HCT116 (cell line): ENCODE measurements around the gene TMEM130. TPM values are rescaled to one million over a fixed set of nuclear protein-coding genes. Genes with fewer than 3 reads are reported as not detected.
A peak's percentile ranks its signal among the peaks of the same experiment; 100 is the strongest.
"Not testable (repeated sequence)": the region's sequence is repeated elsewhere in the genome, so short reads cannot be mapped to it uniquely, and the experiment has no call there.

Source experiments
- ATAC-seq: fragments of 200-7000 bp; cut with Tn5 transposase; 2 replicates; pipeline ENCODE4 v1.9.1; 2020; ENCODE audit warnings: mild to moderate bottlenecking, moderate library complexity
- BruUV-seq: library from RNA; stranded (reverse); fragments of 400-500 nt; replicated peaks from 2 replicates; lab custom pipeline; 2021; lab: Mats Ljungman, UMichigan
- CTCF ChIA-PET: fragments of 300-600 bp; sonication (Branson Sonifier 250); formaldehyde crosslinking; loops from one replicate; lab custom pipeline; 2021; ENCODE audit warnings: antibody characterized with exemption; lab: Charles Lee
- POLR2A ChIA-PET: fragments of 300-600, 350-600 bp; sonication (Branson Sonifier 250); formaldehyde crosslinking; loops from one replicate; lab custom pipeline; 2021; ENCODE audit warnings: antibody characterized with exemption; lab: Charles Lee
- RAD21 ChIA-PET, 2 experiments: fragments of 300-600 bp; sonication (Branson Sonifier 250); formaldehyde crosslinking; loops; one replicate each; lab custom pipeline; 2023; ENCODE audit warnings: low total read pairs in 2 of 2; ENCODE audit not compliant: uncharacterized antibody in 2 of 2, unreplicated experiment in 2 of 2, low non-redundant PET in 1 of 2; lab: Charles Lee
- DNase-seq: peaks from one replicate; pipeline ENCODE4 v3.0.0-alpha.2; 2010; ENCODE audit warnings: low read depth, low spot score
- H2AFZ ChIP-seq: fragments of 200-600 bp; shearing (Covaris generic), sonication (generic); 2 replicates; pipeline ENCODE4 v1.6.1; 2017; ENCODE audit warnings: low read depth, mixed run types, mixed read lengths, antibody characterized with exemption, low read length; ENCODE audit not compliant: poor library complexity, severe bottlenecking
- H3K27ac ChIP-seq: 2 replicates; pipeline ENCODE4 v1.5.1; 2012; ENCODE audit warnings: low read depth, low read length
- H3K27me3 ChIP-seq: fragments of 200-600 bp; sonication (generic); 2 replicates; pipeline ENCODE4 v1.6.1; 2016; ENCODE audit warnings: mixed run types, low read length, mixed read lengths; ENCODE audit not compliant: insufficient read depth
- H3K36me3 ChIP-seq, 2 experiments: fragments of 200-500 bp in 1 of 2; fragments of 200-600 bp in 1 of 2; sonication (Bioruptor generic) in 1 of 2; sonication (generic) in 1 of 2; 2 replicates each; pipeline versions ENCODE4 v1.5.1 to v1.6.1; 2014 to 2016; ENCODE audit warnings: low read length in 2 of 2, inconsistent platforms in 1 of 2, mixed read lengths in 1 of 2, mixed run types in 1 of 2; ENCODE audit not compliant: insufficient read depth in 2 of 2, control insufficient read depth in 1 of 2
- H3K4me1 ChIP-seq, 2 experiments: fragments of 200-600 bp in 1 of 2; sonication (generic) in 1 of 2; 2 replicates each; pipeline versions ENCODE4 v1.5.1 to v1.6.1; 2012 to 2017; ENCODE audit warnings: low read length in 2 of 2, inconsistent platforms in 1 of 2, mild to moderate bottlenecking in 1 of 2, mixed read lengths in 1 of 2, mixed run types in 1 of 2, moderate library complexity in 1 of 2; ENCODE audit not compliant: insufficient read depth in 2 of 2, control insufficient read depth in 1 of 2
- H3K4me2 ChIP-seq: fragments of 200-600 bp; sonication (generic); 2 replicates; pipeline ENCODE4 v1.6.1; 2017; ENCODE audit warnings: mixed run types, low read length, mixed read lengths
- H3K4me3 ChIP-seq, 2 experiments: fragments of 200-600 bp in 1 of 2; sonication (generic) in 1 of 2; replicated peaks in 1 of 2; 2 replicates each; pipeline ENCODE4 v1.5.1; 2011 to 2016; ENCODE audit warnings: low read length in 2 of 2, control low read depth in 1 of 2, low read depth in 1 of 2, mild to moderate bottlenecking in 1 of 2, mixed read lengths in 1 of 2, mixed run types in 1 of 2
- H3K79me2 ChIP-seq: fragments of 200-600 bp; sonication (generic); 2 replicates; pipeline ENCODE4 v1.6.1; 2017; ENCODE audit warnings: mild to moderate bottlenecking, mixed run types, low read length, moderate library complexity, mixed read lengths; ENCODE audit not compliant: insufficient read depth
- H3K9ac ChIP-seq: fragments of 200-600 bp; sonication (generic); 2 replicates; pipeline ENCODE4 v1.6.1; 2016; ENCODE audit warnings: low read length, mixed read lengths
- H3K9me2 ChIP-seq: fragments of 200-600 bp; sonication (generic), shearing (Covaris generic); 2 replicates; pipeline ENCODE4 v1.6.1; 2017; ENCODE audit warnings: mixed run types, mild to moderate bottlenecking, moderate library complexity; ENCODE audit not compliant: insufficient read depth
- H3K9me3 ChIP-seq, 2 experiments: fragments of 200-500 bp in 1 of 2; fragments of 200-600 bp in 1 of 2; sonication (Bioruptor generic) in 1 of 2; sonication (generic) in 1 of 2; 2 replicates each; pipeline ENCODE4 v1.6.1; 2014 to 2017; ENCODE audit warnings: low read length in 2 of 2, mixed read lengths in 2 of 2, inconsistent platforms in 1 of 2, low read depth in 1 of 2, mild to moderate bottlenecking in 1 of 2, mixed run types in 1 of 2, moderate library complexity in 1 of 2; ENCODE audit not compliant: control insufficient read depth in 1 of 2, insufficient read depth in 1 of 2
- H4K20me1 ChIP-seq: fragments of 200-600 bp; sonication (generic), shearing (Covaris generic); 2 replicates; pipeline ENCODE4 v1.6.1; 2017; ENCODE audit warnings: mixed run types, mild to moderate bottlenecking, moderate library complexity; ENCODE audit not compliant: insufficient read depth
- EGR1 ChIP-seq: IDR thresholded peaks from 2 replicates; pipeline ENCODE4 v1.6.1; 2012; ENCODE audit warnings: low read depth
- ELF1 ChIP-seq: IDR thresholded peaks from 2 replicates; pipeline ENCODE4 v1.6.1; 2012; ENCODE audit warnings: low read depth, borderline replicate concordance
- EZH2phosphoT487 ChIP-seq: fragments of 200-600 bp; IDR thresholded peaks from 2 replicates; pipeline ENCODE4 v1.6.1; 2018; ENCODE audit warnings: antibody characterized with exemption, borderline replicate concordance
- JUND ChIP-seq: IDR thresholded peaks from 2 replicates; pipeline ENCODE4 v1.6.1; 2012
- POLR2A ChIP-seq: IDR thresholded peaks from 2 replicates; pipeline ENCODE4 v1.7.0; 2011; ENCODE audit warnings: borderline replicate concordance; ENCODE audit not compliant: insufficient read depth, insufficient read length; ENCODE audit errors: extremely low read depth
- POLR2AphosphoS5 ChIP-seq: IDR thresholded peaks from 2 replicates; pipeline ENCODE4 v1.6.1; 2011; ENCODE audit warnings: mild to moderate bottlenecking, low read depth, low read length, moderate library complexity
- TCF7L2 ChIP-seq: IDR thresholded peaks from 2 replicates; pipeline ENCODE4 v1.7.0; 2011; ENCODE audit warnings: borderline replicate concordance, inconsistent platforms; ENCODE audit not compliant: insufficient read depth, insufficient read length; ENCODE audit errors: extremely low read depth
- YY1 ChIP-seq: IDR thresholded peaks from 2 replicates; pipeline ENCODE4 v1.6.1; 2011; ENCODE audit warnings: low read length, low read depth, moderate library complexity, mild to moderate bottlenecking; ENCODE audit not compliant: insufficient replicate concordance; ENCODE audit errors: extremely low read depth
- intact Hi-C: fragments of 100-400 bp; cut with micrococcal nuclease; formaldehyde crosslinking; loops from 2 replicates; pipeline ENCODE4 v1.10.0; 2022
- total RNA-seq: library from RNA; stranded (reverse); gene quantifications from one replicate; pipeline ENCODE4 v1.2.1, GENCODE V29; 2021; ENCODE audit not compliant: unreplicated experiment
- TF ChIP-seq, protein P1 (sequence below): IDR thresholded peaks from 2 replicates; pipeline ENCODE4 v1.6.1; 2012; ENCODE audit warnings: low read depth
- TF ChIP-seq, protein P2 (sequence below): IDR thresholded peaks from 2 replicates; pipeline ENCODE4 v1.6.1; 2012
- TF ChIP-seq, protein P3 (sequence below): IDR thresholded peaks from 2 replicates; pipeline ENCODE4 v1.6.1; 2012
- TF ChIP-seq, protein P4 (sequence below), 3 experiments: fragments of 200-600 bp in 1 of 3; sonication (generic) in 1 of 3; IDR thresholded peaks in 2 of 3; conservative IDR thresholded peaks in 1 of 3; 2 replicates each; pipeline ENCODE4 v1.5.1; 2012 to 2017; ENCODE audit warnings: low read depth in 2 of 3, low read length in 2 of 3, antibody characterized with exemption in 1 of 3, borderline replicate concordance in 1 of 3, control low read depth in 1 of 3, mild to moderate bottlenecking in 1 of 3, mixed read lengths in 1 of 3, mixed run types in 1 of 3, moderate library complexity in 1 of 3; ENCODE audit not compliant: insufficient read depth in 1 of 3

TMEM130 gene
- total RNA-seq, 1 experiment from 2014 or later, result not detected

DNA sequence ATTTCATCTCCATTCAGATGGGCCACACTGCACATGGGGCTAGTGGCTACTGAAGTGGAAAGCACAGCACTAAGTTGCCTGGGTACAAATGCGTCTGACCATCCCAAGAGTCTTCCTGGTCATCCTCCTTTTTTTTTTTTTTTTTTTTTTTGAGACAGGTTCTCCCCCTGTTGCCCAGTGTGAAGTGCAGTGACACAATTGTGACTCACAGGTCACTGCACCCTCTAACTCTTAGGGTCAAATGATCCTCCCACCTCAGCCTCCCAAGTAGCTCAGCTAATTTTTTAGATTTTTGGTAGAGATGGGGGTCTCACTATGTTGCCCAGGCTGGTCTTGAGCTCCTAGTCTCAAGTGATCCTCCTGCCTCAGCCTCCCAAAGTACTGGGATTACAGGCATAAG, 5.1 kb upstream of the TMEM130 start:
- Histone ChIP-seq H3K27ac (no peak overlapping the region), H3K27me3 (no peaks in the 10 kb centered on the region), H3K4me3 (no peak overlapping the region), H3K9ac (no peak overlapping the region), H2AFZ (no peak overlapping the region), H3K9me3 (no peaks in the 10 kb centered on the region), H3K4me1 (peaks cover 23 to 50% of the 10 kb centered on the region in 2 experiments)
- RAD21 ChIA-PET, result no interaction called here
- DNase-seq, result no peak
- intact Hi-C loops, result no loop called here
- TF ChIP-seq, protein P1, sequence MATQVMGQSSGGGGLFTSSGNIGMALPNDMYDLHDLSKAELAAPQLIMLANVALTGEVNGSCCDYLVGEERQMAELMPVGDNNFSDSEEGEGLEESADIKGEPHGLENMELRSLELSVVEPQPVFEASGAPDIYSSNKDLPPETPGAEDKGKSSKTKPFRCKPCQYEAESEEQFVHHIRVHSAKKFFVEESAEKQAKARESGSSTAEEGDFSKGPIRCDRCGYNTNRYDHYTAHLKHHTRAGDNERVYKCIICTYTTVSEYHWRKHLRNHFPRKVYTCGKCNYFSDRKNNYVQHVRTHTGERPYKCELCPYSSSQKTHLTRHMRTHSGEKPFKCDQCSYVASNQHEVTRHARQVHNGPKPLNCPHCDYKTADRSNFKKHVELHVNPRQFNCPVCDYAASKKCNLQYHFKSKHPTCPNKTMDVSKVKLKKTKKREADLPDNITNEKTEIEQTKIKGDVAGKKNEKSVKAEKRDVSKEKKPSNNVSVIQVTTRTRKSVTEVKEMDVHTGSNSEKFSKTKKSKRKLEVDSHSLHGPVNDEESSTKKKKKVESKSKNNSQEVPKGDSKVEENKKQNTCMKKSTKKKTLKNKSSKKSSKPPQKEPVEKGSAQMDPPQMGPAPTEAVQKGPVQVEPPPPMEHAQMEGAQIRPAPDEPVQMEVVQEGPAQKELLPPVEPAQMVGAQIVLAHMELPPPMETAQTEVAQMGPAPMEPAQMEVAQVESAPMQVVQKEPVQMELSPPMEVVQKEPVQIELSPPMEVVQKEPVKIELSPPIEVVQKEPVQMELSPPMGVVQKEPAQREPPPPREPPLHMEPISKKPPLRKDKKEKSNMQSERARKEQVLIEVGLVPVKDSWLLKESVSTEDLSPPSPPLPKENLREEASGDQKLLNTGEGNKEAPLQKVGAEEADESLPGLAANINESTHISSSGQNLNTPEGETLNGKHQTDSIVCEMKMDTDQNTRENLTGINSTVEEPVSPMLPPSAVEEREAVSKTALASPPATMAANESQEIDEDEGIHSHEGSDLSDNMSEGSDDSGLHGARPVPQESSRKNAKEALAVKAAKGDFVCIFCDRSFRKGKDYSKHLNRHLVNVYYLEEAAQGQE, result no peak
- no peak for TF ChIP-seq TCF7L2
- TF ChIP-seq EGR1, result no peak
- TF ChIP-seq YY1, result no peak
- TF ChIP-seq, protein P2, sequence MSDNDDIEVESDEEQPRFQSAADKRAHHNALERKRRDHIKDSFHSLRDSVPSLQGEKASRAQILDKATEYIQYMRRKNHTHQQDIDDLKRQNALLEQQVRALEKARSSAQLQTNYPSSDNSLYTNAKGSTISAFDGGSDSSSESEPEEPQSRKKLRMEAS, result no peak
- TF ChIP-seq JUND, result no peak
- TF ChIP-seq EZH2phosphoT487, result no peak
- TF ChIP-seq ELF1, result no peak
- no peak for TF ChIP-seq POLR2A
- TF ChIP-seq, protein P3, sequence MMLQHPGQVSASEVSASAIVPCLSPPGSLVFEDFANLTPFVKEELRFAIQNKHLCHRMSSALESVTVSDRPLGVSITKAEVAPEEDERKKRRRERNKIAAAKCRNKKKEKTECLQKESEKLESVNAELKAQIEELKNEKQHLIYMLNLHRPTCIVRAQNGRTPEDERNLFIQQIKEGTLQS, result no peak
- TF ChIP-seq, protein P4, sequence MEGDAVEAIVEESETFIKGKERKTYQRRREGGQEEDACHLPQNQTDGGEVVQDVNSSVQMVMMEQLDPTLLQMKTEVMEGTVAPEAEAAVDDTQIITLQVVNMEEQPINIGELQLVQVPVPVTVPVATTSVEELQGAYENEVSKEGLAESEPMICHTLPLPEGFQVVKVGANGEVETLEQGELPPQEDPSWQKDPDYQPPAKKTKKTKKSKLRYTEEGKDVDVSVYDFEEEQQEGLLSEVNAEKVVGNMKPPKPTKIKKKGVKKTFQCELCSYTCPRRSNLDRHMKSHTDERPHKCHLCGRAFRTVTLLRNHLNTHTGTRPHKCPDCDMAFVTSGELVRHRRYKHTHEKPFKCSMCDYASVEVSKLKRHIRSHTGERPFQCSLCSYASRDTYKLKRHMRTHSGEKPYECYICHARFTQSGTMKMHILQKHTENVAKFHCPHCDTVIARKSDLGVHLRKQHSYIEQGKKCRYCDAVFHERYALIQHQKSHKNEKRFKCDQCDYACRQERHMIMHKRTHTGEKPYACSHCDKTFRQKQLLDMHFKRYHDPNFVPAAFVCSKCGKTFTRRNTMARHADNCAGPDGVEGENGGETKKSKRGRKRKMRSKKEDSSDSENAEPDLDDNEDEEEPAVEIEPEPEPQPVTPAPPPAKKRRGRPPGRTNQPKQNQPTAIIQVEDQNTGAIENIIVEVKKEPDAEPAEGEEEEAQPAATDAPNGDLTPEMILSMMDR (IDR thresholded peaks at IDR 0.05 in 2 of 3, conservative IDR thresholded peaks at IDR 0.05 in 1 of 3; ENCODE audit: borderline replicate concordance in 1 of 3, insufficient read depth in 1 of 3, low read depth in 2 of 3, low read length in 2 of 3), result no peak
- no peak for TF ChIP-seq POLR2AphosphoS5
- TF ChIP-seq, all 23 proteins: peak for 0
- CTCF ChIA-PET, result no interaction called here
- no peaks in the 10 kb centered on the region for H4K20me1 ChIP-seq
- H3K4me2 ChIP-seq, result peak overlapping the region; percentile 27; the same call in 1 of the 2 replicates
- no peak for ATAC-seq
- no peaks in the 10 kb centered on the region for H3K36me3 ChIP-seq
- POLR2A ChIA-PET, result no interaction called here
- no peaks in the 10 kb centered on the region for H3K9me2 ChIP-seq
- H3K79me2 ChIP-seq, result peaks cover 10% of the 10 kb centered on the region
- no TSS peak for BruUV-seq

DNA sequence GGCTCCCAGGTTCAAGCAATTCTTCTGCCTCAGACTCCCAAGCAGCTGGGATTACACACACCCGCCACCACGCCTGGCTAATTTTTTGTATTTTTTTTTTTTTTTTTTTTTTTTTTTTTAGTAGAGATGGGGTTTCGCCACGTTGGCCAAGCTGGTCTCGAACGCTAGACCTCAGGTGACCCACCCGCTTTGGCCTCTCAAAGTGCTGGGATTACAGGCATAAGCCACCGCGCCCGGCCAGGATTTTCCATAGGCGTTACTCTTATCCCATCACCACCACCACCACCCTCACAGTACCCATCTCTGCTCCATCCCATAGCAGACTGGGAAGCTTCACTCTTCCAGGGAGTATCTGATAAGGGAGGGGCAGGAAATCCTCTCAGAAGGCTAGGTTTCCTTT, 3.8 kb upstream of the TMEM130 start:
- RAD21 ChIA-PET, result not testable (repeated sequence)

More for the DNA sequence above, 3.8 kb upstream of the TMEM130 start:
- H4K20me1 ChIP-seq, CTCF ChIA-PET, H2AFZ ChIP-seq, H3K79me2 ChIP-seq, H3K9me3 ChIP-seq, H3K4me2 ChIP-seq, ATAC-seq, H3K27ac ChIP-seq, BruUV-seq, H3K36me3 ChIP-seq, H3K27me3 ChIP-seq, H3K9ac ChIP-seq, intact Hi-C loops, H3K4me3 ChIP-seq, DNase-seq, POLR2A ChIA-PET, H3K9me2 ChIP-seq: not testable (repeated sequence)
- H3K4me1 ChIP-seq, result peaks cover 21 to 42% of the 10 kb centered on the region in 2 experiments
